ENCODE results near the gene WDFY3. TPM values are rescaled to one million over a fixed set of nuclear protein-coding genes. Genes with fewer than 3 reads are reported as not detected.

WDFY3 gene
- total and polyA plus RNA-seq, 10 donors: 1.6 to 208 (median 127) TPM

DNA sequence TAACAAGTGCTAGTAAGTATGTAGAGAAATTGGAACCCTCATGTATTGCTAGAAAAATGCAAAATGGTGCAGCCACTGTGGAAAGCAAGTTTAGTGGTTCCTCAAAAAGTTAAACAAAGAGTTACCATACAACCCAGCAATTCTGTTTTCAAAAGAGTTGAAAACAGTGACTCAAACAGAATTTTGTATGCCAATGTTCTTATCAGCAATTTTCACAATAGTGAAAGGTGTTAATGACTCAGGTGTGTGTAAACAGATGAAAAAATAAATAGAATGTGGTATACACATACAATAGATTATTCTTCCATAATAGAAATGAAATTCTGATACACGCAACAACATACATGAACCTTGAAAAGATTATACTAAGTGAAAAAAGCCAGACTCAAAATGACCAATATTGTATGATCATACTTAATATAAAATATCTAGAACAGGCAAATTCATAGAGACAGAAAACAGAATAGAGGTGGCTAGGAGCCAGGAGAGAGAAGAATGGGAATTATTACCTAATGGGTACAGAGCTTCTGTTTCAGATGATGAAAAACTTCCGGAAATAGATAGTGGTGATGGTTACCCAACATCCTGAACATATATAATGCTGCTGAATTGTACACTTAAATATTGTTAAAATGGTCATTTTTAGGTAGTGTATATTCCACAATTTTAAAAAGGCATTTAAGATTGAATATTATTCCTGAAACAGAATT, 51.6 kb downstream of the WDFY3 start:
- H3K27me3 ChIP-seq (replicated peaks in 1 of 7): no peaks in the 10 kb centered on the region
- WGBS, 5 donors: 70 to 88% (median 84%) methylated on average over 2 of the region's 2 CpGs
- no peak for TF ChIP-seq POLR2AphosphoS5 (IDR thresholded peaks at IDR 0.05)
- TF ChIP-seq, protein P1, sequence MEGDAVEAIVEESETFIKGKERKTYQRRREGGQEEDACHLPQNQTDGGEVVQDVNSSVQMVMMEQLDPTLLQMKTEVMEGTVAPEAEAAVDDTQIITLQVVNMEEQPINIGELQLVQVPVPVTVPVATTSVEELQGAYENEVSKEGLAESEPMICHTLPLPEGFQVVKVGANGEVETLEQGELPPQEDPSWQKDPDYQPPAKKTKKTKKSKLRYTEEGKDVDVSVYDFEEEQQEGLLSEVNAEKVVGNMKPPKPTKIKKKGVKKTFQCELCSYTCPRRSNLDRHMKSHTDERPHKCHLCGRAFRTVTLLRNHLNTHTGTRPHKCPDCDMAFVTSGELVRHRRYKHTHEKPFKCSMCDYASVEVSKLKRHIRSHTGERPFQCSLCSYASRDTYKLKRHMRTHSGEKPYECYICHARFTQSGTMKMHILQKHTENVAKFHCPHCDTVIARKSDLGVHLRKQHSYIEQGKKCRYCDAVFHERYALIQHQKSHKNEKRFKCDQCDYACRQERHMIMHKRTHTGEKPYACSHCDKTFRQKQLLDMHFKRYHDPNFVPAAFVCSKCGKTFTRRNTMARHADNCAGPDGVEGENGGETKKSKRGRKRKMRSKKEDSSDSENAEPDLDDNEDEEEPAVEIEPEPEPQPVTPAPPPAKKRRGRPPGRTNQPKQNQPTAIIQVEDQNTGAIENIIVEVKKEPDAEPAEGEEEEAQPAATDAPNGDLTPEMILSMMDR (IDR thresholded peaks at IDR 0.05 in 8 of 11, conservative IDR thresholded peaks at IDR 0.05 in 3 of 11): no peak
- TF ChIP-seq POLR2A (IDR thresholded peaks at IDR 0.05): no peak
- no peaks in the 10 kb centered on the region for H3K9me3 ChIP-seq
- H3K4me3 ChIP-seq: no peak overlapping the region
- no peaks in the 10 kb centered on the region for H3K36me3 ChIP-seq
- peak overlapping the region in 3 of 8 donors; percentile 4 to 59 (median 41) for H3K27ac ChIP-seq
- intact Hi-C loops (cut with DNase I; ENCODE audit: low total_unique reads): no loop called here
- DNase-seq: no peak
- H3K4me1 ChIP-seq: peaks cover 0 to 45% (median 9%) of the 10 kb centered on the region in 6 donors

DNA sequence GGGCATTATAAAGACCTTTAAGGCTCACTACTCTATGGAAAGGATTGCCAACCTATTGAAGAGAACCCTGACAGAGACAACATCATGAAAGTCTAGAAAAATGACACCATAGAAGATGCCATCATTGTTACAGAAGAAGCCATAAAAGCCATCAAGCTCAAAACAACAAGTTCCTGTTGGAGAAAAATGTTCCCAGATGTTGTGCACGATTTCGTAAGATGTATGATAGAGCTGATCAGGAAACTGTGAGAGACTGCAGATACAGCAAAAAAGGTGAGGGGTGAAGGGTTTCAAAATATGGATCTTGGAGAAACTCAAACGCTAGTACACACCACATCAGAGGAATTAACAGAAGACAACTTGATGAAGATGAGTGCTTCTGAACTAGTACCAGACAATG, 53.3 kb downstream of the WDFY3 start:
- no peak for DNase-seq
- Histone ChIP-seq H3K9me3 (no peaks in the 10 kb centered on the region), H3K27ac (peak overlapping the region in 2 of 8 donors; percentile 41 to 59), H3K27me3 (replicated peaks in 1 of 7) (no peaks in the 10 kb centered on the region), H3K4me1 (peaks cover 0 to 45% (median 9%) of the 10 kb centered on the region in 6 donors), H3K4me3 (no peak overlapping the region), H3K36me3 (no peaks in the 10 kb centered on the region)
- intact Hi-C loops (cut with DNase I; ENCODE audit: low total_unique reads): no loop called here
- TF ChIP-seq, protein P1 (IDR thresholded peaks at IDR 0.05 in 8 of 11, conservative IDR thresholded peaks at IDR 0.05 in 3 of 11): no peak
- no peak for TF ChIP-seq POLR2AphosphoS5 (IDR thresholded peaks at IDR 0.05)
- no peak for TF ChIP-seq POLR2A (IDR thresholded peaks at IDR 0.05)
- 57 to 92% (median 77%) methylated on average over 3 of the region's 3 CpGs for WGBS, 5 donors

DNA sequence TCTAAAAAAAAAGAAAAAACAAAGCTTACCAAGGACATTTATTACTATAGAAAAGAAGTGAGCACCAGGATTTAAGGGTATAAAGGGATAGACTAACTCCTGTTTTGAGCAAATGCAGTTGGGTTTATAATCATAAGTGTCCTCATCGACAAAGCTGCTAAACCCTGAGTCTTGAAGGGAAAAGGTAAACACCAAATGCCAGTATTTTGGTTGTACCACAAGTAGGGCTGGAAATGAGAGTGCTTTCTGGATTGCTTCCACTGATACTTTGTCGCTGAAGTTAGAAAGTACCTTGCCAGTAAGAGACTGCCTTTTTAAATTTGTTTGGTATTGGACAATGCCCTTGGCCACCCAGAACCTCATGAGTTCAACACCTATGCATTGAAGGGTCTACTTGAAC, 53.7 kb downstream of the WDFY3 start:
- no peak for DNase-seq
- intact Hi-C loops (cut with DNase I; ENCODE audit: low total_unique reads): no loop called here
- 81 to 91% (median 90%) methylated on average over 2 of the region's 2 CpGs for WGBS, 5 donors
- Histone ChIP-seq H3K4me3 (no peak overlapping the region), H3K9me3 (no peaks in the 10 kb centered on the region), H3K36me3 (no peaks in the 10 kb centered on the region), H3K4me1 (peaks cover 0 to 45% (median 9%) of the 10 kb centered on the region in 6 donors), H3K27me3 (replicated peaks in 1 of 7) (no peaks in the 10 kb centered on the region), H3K27ac (peak overlapping the region in 1 of 8 donors; percentile 59)
- TF ChIP-seq, protein P1 (IDR thresholded peaks at IDR 0.05 in 8 of 11, conservative IDR thresholded peaks at IDR 0.05 in 3 of 11): no peak
- TF ChIP-seq POLR2A (IDR thresholded peaks at IDR 0.05): no peak
- TF ChIP-seq POLR2AphosphoS5 (IDR thresholded peaks at IDR 0.05): no peak

DNA sequence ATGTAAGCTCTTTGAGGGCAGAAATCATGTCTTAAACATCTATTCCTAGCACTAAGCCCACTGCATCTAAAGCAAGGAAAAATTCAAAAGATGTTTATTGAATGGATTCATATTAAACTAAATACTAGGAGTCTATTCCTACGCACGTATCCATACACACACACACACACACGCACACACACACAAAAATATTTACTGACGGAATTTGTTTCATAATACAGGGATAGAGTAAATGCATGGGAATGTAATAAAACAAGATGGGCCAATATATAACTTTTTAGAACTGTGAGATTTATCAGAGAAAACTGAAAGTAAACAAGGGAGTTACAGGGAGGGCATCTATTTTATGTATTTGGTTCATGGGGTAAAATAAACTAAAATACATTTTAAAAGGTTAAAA, 57.6 kb downstream of the WDFY3 start:
- Histone ChIP-seq H3K4me1 (peaks cover 0 to 23% (median 1%) of the 10 kb centered on the region in 6 donors), H3K27me3 (replicated peaks in 1 of 7) (no peaks in the 10 kb centered on the region), H3K36me3 (peaks cover 0 to 4% (median 0%) of the 10 kb centered on the region in 6 donors), H3K4me3 (no peak overlapping the region), H3K27ac (no peak overlapping the region), H3K9me3 (no peaks in the 10 kb centered on the region)
- WGBS, 5 donors: 91 to 96% (median 93%) methylated on average over 4 of the region's 4 CpGs
- intact Hi-C loops (cut with DNase I; ENCODE audit: low total_unique reads): no loop called here
- no peak for TF ChIP-seq POLR2AphosphoS5 (IDR thresholded peaks at IDR 0.05)
- no peak for DNase-seq

Measured in spleen (tissue), 11 donors.